ENCODE measurements around the gene NOP56.

DNA sequence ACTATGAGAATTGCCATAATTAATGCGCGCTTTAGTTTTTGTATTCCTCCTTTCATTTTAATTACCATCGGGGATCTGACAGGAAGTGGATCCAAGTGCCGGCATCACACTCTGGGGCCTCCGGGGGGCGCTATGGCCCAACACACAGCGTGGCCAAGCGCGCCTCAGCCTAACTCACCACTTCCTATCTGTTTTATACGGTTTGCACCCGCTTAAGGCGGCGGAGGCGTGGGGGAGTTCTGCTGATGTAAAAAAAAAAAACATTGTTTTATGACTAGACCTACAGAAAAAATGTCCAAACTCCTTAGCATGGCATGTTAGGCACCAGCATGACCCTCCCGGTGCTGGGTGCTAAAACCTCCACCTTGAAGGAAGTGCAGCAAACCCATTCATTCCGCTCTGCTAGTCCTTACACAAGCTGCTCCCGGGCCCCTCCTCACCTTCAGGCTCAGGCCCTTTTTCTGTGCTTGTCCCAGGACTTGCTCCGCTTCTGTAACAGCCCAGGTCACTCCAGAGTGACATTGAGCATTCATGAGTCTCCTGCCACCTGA lies 35.7 kb downstream of the NOP56 start:
- TF ChIP-seq EZH2 (IDR thresholded peaks at IDR 0.05) = peak; percentile 67
- TF ChIP-seq CTCF (IDR thresholded peaks at IDR 0.05) = peak; percentile 97
- TF ChIP-seq EZH2phosphoT487 (IDR thresholded peaks at IDR 0.05) = peak; percentile 32
